C4-2B (cell line): ENCODE measurements around the gene POR.
"Not testable (repeated sequence)": the region's sequence is repeated elsewhere in the genome, so short reads cannot be mapped to it uniquely, and the experiment has no call there.

Experiments
- H3K27ac ChIP-seq: fragments of 450-650 bp; 2 replicates; pipeline ENCODE4 v1.5.1; 2017
- CTCF ChIP-seq: fragments of 450-650 bp; conservative IDR thresholded peaks from 2 replicates; pipeline ENCODE4 v1.5.1; 2017; ENCODE audit warnings: mild to moderate bottlenecking
- ZFX ChIP-seq: fragments of 450-650 bp; IDR thresholded peaks from 2 replicates; pipeline ENCODE4 v1.6.1; 2017

POR gene

GRCh38 chr7:76022026-76022780 is 107.2 kb downstream of the POR start:
- TF ChIP-seq CTCF: no peak
- TF ChIP-seq ZFX: no peak
- no peak overlapping the region for H3K27ac ChIP-seq

- no peak for TF ChIP-seq CTCF
- TF ChIP-seq ZFX: no peak
- H3K27ac ChIP-seq: no peak overlapping the region
These were observed 108.0 kb downstream of the POR start for GRCh38 chr7:76023002-76023401.

- not testable (repeated sequence) for H3K27ac ChIP-seq
These were observed 114.7 kb downstream of the POR start for GRCh38 chr7:76029682-76030081.

- TF ChIP-seq ZFX: no peak
- no peak for TF ChIP-seq CTCF
- H3K27ac ChIP-seq: no peak overlapping the region
These were observed 117.0 kb downstream of the POR start for GRCh38 chr7:76031964-76032363.
